DOHH2 (cell line): Measurements from ENCODE around the gene DPYD.

ENCODE experiments used
- CTCF ChIP-seq: fragments of 200-600 bp; sonication (generic); IDR thresholded peaks from one replicate; pipeline ENCODE4 v1.5.1; 2014; ENCODE audit warnings: antibody characterized with exemption, mild to moderate bottlenecking, low read depth, low read length; ENCODE audit not compliant: poor library complexity, severe bottlenecking
- EZH2phosphoT487 ChIP-seq: fragments of 200-600 bp; sonication (generic); IDR thresholded peaks from 2 replicates; pipeline ENCODE4 v1.6.1; 2017; ENCODE audit warnings: borderline replicate concordance, mild to moderate bottlenecking, antibody characterized with exemption, low read length, moderate library complexity, mixed read lengths

DNA sequence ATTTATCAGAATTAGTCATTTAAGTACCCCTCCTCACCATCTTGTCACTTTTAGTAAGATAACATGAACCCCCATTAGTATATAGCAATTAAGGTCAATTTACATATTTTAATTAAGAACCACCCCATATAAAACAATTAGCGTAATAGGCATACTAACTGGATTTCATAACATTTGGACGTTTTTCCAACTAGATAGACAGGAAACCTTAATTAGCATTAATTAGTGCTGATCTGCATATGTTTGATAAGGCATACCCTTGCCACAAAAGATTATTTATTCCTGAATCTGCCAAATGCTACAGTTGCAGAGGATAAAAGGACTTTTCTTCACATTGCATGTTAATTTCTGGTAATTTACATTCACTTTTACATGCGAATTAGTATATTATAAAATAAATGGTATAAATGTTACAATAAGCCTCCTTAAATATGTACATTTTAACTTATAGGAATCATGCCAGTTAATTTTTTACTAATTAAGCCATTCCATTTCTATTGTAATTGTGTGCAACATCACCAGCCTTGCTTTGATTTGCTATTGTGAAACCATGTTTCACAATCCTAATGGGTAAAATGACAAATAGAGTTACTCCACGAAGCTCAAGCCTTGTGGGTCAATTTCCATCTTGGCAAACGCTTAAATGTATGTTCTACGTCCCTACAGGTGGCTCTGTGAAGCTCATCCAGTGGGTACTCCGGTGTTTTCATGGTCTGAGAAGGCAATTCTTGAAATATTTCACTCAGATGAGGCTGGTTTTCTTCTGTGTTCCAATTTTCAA is 469.6 kb downstream of the DPYD start:
- TF ChIP-seq CTCF (no peak), EZH2phosphoT487 (no peak)
